Measurements from ENCODE around the gene SAMD11.
"Not testable (repeated sequence)": the region's sequence is repeated elsewhere in the genome, so short reads cannot be mapped to it uniquely, and the experiment has no call there.

SAMD11 gene

DNA sequence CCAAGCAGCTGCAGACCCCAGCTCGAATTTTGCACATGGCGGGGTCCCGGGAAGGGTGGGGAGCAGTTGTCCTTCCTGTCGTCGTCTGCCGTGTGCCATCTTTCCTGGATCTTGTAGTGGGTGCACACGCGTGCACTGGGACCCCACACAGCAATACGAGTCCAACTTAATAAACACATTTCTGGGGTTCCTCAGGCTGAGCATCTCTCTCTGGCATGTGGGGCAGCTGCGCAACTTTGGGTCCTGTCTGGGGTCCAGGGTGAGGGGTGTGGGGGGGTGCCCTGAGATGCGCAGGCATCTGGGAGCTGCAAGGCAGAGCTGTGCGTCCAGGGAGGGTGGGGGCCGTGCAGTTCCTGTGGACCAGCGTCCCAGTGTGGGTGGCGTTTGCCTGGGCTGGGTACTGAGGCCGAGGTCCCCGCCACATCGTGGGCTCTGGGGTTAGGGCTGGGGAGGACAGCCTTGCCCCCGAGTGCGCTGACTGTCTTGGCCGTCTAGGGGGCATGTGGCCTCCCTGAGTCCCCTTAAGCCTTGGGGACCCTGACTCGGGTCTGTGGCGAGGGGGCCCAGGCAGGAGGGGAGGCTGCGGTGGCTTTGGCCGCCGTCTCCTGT is 41.9 kb downstream of the SAMD11 start:
- DNase-seq (ENCODE audit: low read depth) = no peak

DNA sequence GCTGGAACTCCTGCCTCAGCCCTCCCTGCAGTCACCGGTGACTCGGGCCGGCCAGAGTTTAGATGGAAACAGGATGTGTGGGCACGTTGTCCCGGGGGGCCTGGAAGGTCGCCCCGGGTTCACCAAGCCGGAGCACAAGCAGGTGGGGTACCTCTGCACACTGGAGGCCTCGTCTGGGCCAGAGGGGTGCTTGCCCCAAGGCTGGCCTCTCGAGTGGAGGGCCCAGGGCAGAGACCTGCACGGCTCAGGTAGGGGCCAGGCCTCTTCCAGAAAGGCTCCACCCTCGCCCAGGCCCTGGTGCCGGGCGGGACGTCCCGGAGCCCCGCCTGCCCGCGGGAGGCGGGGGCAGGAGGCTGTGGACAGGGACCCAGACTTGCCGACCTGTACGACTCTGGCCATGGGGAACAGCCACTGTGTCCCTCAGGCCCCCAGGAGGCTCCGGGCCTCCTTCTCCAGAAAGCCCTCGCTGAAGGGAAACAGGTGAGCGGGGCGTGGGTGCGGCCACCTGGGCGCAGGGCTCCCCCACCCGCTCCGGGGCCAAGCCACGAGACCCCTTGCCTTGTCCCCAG is 42.5 kb downstream of the SAMD11 start, which contains the start of gene PLEKHN1:
Gene PLEKHN1, plus strand, starts transcription at position 348 of the 569 bp plus-strand sequence. Its CDS starts 50 bp downstream, at position 398.
- DNase-seq (ENCODE audit: low read depth) = no peak

- DNase-seq (ENCODE audit: low read depth) = peak; percentile 75
Measured at GRCh38 chr1:966704-967300, 43.1 kb downstream of the SAMD11 start.

- DNase-seq (ENCODE audit: low read depth) = no peak
Measured at GRCh38 chr1:967466-968343, 44.0 kb downstream of the SAMD11 start.

GRCh38 chr1:969260-969855 is 45.6 kb downstream of the SAMD11 start:
- no peak for DNase-seq (ENCODE audit: low read depth)

GRCh38 chr1:970242-970972 is 46.7 kb downstream of the SAMD11 start:
- no peak for DNase-seq (ENCODE audit: low read depth)

DNA sequence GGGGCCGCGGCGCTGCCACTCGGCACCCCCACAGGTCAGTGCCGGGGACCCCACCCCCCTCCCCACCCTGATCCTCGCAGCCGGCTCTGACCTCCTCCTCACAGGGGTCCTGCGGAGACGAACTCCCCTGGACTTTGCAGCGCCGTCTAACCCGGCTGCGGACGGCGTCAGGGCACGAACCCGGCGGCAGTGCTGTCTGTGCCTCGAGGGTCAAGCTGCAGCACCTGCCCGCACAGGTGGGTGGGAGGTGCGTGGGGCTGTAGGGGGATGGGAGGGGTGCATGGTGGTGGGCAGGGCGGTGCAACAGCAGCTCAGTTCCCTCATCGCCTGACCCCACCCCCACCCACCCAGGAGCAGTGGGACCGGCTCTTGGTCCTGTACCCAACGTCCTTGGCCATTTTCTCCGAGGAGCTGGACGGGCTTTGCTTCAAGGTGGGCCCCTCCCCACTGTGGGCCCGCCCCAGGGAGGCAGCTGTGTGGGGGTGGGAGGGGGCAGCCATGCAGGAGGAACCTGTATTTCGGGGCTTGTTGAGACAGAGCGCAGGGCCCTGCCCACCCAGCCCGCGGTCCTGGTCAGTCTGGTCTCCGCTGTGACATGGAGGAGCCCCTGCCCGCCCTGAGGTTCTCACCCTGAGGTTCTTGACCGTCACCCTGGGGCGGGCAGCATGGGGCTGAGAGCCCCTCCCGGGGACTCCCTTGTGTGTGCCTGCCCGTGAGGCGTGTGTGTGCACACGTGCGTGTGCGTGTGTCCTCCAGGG is 47.4 kb downstream of the SAMD11 start:
- DNase-seq (ENCODE audit: low read depth) = no peak

GRCh38 chr1:971751-972506 is 48.2 kb downstream of the SAMD11 start:
- DNase-seq (ENCODE audit: low read depth) = no peak

GRCh38 chr1:972726-973458 is 49.2 kb downstream of the SAMD11 start:
- DNase-seq (ENCODE audit: low read depth) = no peak

GRCh38 chr1:973459-974292 is 50.0 kb downstream of the SAMD11 start:
- DNase-seq (ENCODE audit: low read depth) = no peak

DNA sequence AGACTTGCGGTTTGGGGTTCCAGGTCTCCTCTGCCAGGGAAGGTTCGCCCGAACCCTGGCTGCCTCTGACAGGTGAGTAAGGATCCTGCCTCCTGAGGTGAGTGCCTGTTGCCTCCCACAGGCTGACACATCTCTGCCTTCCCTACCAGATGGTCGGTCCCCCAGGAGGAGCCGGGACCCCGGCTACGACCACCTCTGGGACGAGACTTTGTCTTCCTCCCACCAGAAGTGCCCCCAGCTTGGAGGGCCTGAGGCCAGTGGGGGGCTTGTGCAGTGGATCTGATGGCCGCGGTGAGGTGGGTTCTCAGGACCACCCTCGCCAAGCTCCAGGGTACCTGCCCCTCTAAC is 50.5 kb downstream of the SAMD11 start:
- no peak for DNase-seq (ENCODE audit: low read depth)

- DNase-seq (ENCODE audit: low read depth) = no peak
Measured at GRCh38 chr1:974687-975328, 51.1 kb downstream of the SAMD11 start.

DNA sequence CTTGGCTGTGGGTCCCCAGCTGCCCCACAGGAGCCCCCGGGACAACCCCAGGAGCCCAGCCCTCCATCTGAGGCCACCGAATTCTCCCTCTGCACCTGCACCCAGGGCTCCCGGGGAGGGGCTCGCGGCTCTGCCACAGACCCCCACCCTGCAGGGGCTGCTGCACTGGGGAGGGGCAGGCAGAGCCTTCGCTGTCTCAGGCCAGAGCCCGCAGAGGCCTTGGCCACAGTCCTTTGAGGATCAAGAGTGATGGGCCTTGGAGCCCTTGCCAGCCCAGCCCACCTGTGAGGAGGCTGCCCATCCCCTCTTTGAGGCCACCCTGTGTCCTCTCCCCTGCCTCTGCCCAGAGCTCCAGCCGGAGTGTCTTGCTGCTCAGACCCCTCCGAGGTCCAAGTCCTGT is 51.6 kb downstream of the SAMD11 start:
- no peak for DNase-seq (ENCODE audit: low read depth)

DNA sequence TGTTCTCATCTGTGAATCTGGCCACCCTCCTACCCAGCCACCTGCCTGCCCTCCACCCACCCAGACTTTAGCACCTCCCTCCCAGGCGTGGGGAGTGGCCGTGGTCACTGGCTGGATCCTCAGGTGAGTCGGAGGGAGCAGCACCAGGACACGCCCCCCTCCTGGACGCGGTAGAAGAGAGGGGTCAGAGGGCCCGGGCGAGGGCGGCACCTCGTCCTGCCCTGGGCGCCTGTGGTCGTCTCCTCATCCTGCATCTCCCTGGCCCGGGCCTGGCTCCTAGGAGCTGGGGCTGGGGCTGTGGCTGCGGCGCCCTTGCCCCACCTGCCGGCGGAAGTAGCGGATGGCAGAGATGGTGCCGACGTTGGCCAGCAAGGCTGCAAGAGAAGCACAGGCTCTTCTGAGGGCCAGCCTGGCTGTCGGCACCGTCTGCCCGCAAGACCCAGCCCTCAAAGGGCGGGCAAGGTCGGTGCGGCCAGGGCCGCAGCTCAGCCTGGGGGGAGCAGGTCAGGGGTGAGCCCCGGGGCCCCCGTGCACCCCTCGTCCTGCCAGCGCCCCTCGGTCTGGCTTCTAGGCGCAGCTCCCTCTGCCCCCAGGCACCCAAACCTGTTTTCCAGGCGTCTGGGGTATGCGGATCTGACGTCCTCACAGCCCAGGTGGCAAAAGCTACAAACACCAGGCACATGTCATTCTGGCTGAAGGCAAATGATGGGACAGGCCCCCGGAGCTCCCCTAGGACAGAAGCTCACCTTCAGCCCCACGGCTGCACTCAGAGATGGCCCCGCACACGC is 52.4 kb downstream of the SAMD11 start:
- DNase-seq (ENCODE audit: low read depth) = peak; percentile 44

- not testable (repeated sequence) for DNase-seq (ENCODE audit: low read depth)
Measured at GRCh38 chr1:976791-977190, 53.1 kb downstream of the SAMD11 start.

- no peak for DNase-seq (ENCODE audit: low read depth)
Measured at GRCh38 chr1:978069-978834, 54.5 kb downstream of the SAMD11 start.

Data from stimulated activated CD8-positive, alpha-beta memory T cell treated with anti-CD3 and anti-CD28 coated beads, Interleukin-12 subunit alpha, Interleukin-12 subunit beta, amount 100 ng/mL, for 4 hours (primary cell).